SK-N-SH (cell line): Measurements from ENCODE around the gene G6PC2. TPM values are rescaled to one million over a fixed set of nuclear protein-coding genes. Genes with fewer than 3 reads are reported as not detected.
A peak's percentile ranks its signal among the peaks of the same experiment; 100 is the strongest.

ENCODE experiments used
- CTCF ChIA-PET: fragments of 300-600, 350-600 bp; formaldehyde crosslinking; extraction: SDS; loops from one replicate; lab custom pipeline; 2021; lab: Yijun Ruan, JAX
- POLR2A ChIA-PET: fragments of 350-600 bp; sonication (Branson Sonifier 250); formaldehyde crosslinking; extraction: SDS; loops from one replicate; lab custom pipeline; 2020; ENCODE audit warnings: antibody characterized with exemption, inconsistent platforms; lab: Yijun Ruan, JAX
- DNase-seq: peaks from one replicate; pipeline ENCODE4 v3.0.0; 2012
- H2AFZ ChIP-seq: fragments of 200-600 bp; sonication (generic); 2 replicates; pipeline ENCODE4 v1.8.1; 2016; ENCODE audit warnings: antibody characterized with exemption, mild to moderate bottlenecking, low read depth
- H3F3A ChIP-seq: fragments of 200-600 bp; sonication (generic); replicated peaks from 2 replicates; pipeline ENCODE3; 2016; ENCODE audit warnings: antibody characterized with exemption, mild to moderate bottlenecking; ENCODE audit not compliant: insufficient read depth
- H3K27ac ChIP-seq, 2 experiments: fragments of 200-500 bp in 1 of 2; fragments of 200-600 bp in 1 of 2; sonication (Bioruptor generic) in 1 of 2; sonication (generic), shearing (Covaris generic) in 1 of 2; 2 replicates each; pipeline versions ENCODE4 v1.5.1 to v1.6.1; 2014 to 2016; ENCODE audit warnings: low read depth in 2 of 2, inconsistent platforms in 1 of 2, low read length in 1 of 2, mild to moderate bottlenecking in 1 of 2, mixed read lengths in 1 of 2
- H3K27me3 ChIP-seq: fragments of 200-600 bp; sonication (generic), shearing (Covaris generic); 2 replicates; pipeline ENCODE4 v1.6.1; 2016; ENCODE audit warnings: mixed run types; ENCODE audit not compliant: insufficient read depth
- H3K36me3 ChIP-seq, 2 experiments: fragments of 200-500 bp in 1 of 2; fragments of 200-600 bp in 1 of 2; sonication (Bioruptor generic) in 1 of 2; sonication (generic) in 1 of 2; replicated peaks in 1 of 2; 2 replicates each; pipeline versions ENCODE3 to v1.5.1; 2014 to 2016; ENCODE audit warnings: low read length in 1 of 2, mild to moderate bottlenecking in 1 of 2; ENCODE audit not compliant: insufficient read depth in 2 of 2, control insufficient read depth in 1 of 2
- H3K4me1 ChIP-seq, 2 experiments: fragments of 200-500 bp in 1 of 2; fragments of 200-600 bp in 1 of 2; sonication (Bioruptor generic) in 1 of 2; sonication (generic), shearing (Covaris generic) in 1 of 2; 2 replicates each; pipeline versions ENCODE4 v1.5.1 to v1.6.1; 2014 to 2016; ENCODE audit warnings: low read depth in 1 of 2, low read length in 1 of 2, mixed run types in 1 of 2; ENCODE audit not compliant: insufficient read depth in 2 of 2, control insufficient read depth in 1 of 2
- H3K4me2 ChIP-seq: fragments of 200-600 bp; sonication (generic), shearing (Covaris generic); 2 replicates; pipeline ENCODE4 v1.6.1; 2017; ENCODE audit warnings: mixed run types
- H3K4me3 ChIP-seq, 2 experiments: fragments of 200-500 bp in 1 of 2; fragments of 200-600 bp in 1 of 2; sonication (Bioruptor generic) in 1 of 2; sonication (generic), shearing (Covaris generic) in 1 of 2; 2 replicates each; pipeline versions ENCODE4 v1.5.1 to v1.8.1; 2014 to 2016; ENCODE audit warnings: low read depth in 2 of 2, inconsistent platforms in 1 of 2, low read length in 1 of 2, mild to moderate bottlenecking in 1 of 2, mixed read lengths in 1 of 2, moderate library complexity in 1 of 2
- H3K79me2 ChIP-seq: fragments of 200-600 bp; sonication (generic); 2 replicates; pipeline ENCODE4 v1.8.1; 2017; ENCODE audit warnings: mild to moderate bottlenecking; ENCODE audit not compliant: insufficient read depth
- H3K9ac ChIP-seq: fragments of 200-600 bp; sonication (generic); 2 replicates; pipeline ENCODE4 v1.6.1; 2017; ENCODE audit warnings: mixed run types
- H3K9me2 ChIP-seq: fragments of 200-600 bp; sonication (generic); 2 replicates; pipeline ENCODE4 v1.6.1; 2017; ENCODE audit warnings: mixed run types
- H3K9me3 ChIP-seq: fragments of 200-600 bp; sonication (generic); 2 replicates; pipeline ENCODE4 v1.6.1; 2017; ENCODE audit warnings: mixed run types, mild to moderate bottlenecking, moderate library complexity
- H4K20me1 ChIP-seq: fragments of 200-600 bp; sonication (generic); 2 replicates; pipeline ENCODE4 v1.6.1; 2017; ENCODE audit warnings: mild to moderate bottlenecking, mixed run types; ENCODE audit not compliant: insufficient read depth
- CHD2 ChIP-seq: fragments of 150-350 bp; IDR thresholded peaks from 2 replicates; pipeline ENCODE4 v1.6.1; 2018; ENCODE audit warnings: low read length; ENCODE audit not compliant: partially characterized antibody
- EZH2phosphoT487 ChIP-seq: fragments of 200-600 bp; sonication (generic); IDR thresholded peaks from 2 replicates; pipeline ENCODE4 v1.6.1; 2017; ENCODE audit warnings: low read depth, mixed run types, mild to moderate bottlenecking, antibody characterized with exemption, moderate library complexity, borderline replicate concordance
- FOXM1 ChIP-seq: IDR thresholded peaks from 2 replicates; pipeline ENCODE4 v1.4.0; 2012; ENCODE audit warnings: low read depth, mild to moderate bottlenecking
- GATA2 ChIP-seq: sonication (generic); formaldehyde crosslinking; IDR thresholded peaks from 2 replicates; pipeline ENCODE4 v1.5.0; 2020; ENCODE audit warnings: mild to moderate bottlenecking, missing genetic modification reagents
- PBX3 ChIP-seq: IDR thresholded peaks from 2 replicates; pipeline ENCODE4; 2012
- POLR2AphosphoS5 ChIP-seq: IDR thresholded peaks from 2 replicates; pipeline ENCODE4 v1.6.1; 2012; ENCODE audit warnings: low read depth, low read length
- USF1 ChIP-seq: IDR thresholded peaks from 2 replicates; pipeline ENCODE4 v1.4.0; 2012; ENCODE audit warnings: low read depth, borderline replicate concordance
- USF2 ChIP-seq: fragments of 150-350 bp; IDR thresholded peaks from 2 replicates; pipeline ENCODE4 v1.6.1; 2017; ENCODE audit warnings: antibody characterized with exemption, low read length, low read depth, borderline replicate concordance
- YY1 ChIP-seq: IDR thresholded peaks from 2 replicates; pipeline ENCODE4 v1.4.0; 2012; ENCODE audit warnings: low read depth, mild to moderate bottlenecking
- ZBTB33 ChIP-seq: IDR thresholded peaks from 2 replicates; pipeline ENCODE4 v1.4.0; 2012; ENCODE audit warnings: low read depth, borderline replicate concordance
- WGBS: methylation state at CpG from one replicate; pipeline ENCODE4 v1.1.6; 2017; ENCODE audit warnings: low lambda C conversion rate; 5-methylcytosine and 5-hydroxymethylcytosine counted together
- polyA plus RNA-seq, 3 experiments: library from polyadenylated mRNA; depleted of rRNA; stranded (reverse); fragments of >200 nt; gene quantifications; 2 replicates each; pipeline ENCODE4 v1.2.3, GENCODE V29; 2012

Gene G6PC2
- polyA plus RNA-seq, 1 of the 3 experiments (the other 2 are of a cell fraction) = not detected

GRCh38 chr2:168910330-168910729 is 9.2 kb downstream of the G6PC2 start:
- no peak overlapping the region for H3K4me3 ChIP-seq
- DNase-seq = no peak
- H4K20me1 ChIP-seq = no peaks in the 10 kb centered on the region
- no peak overlapping the region for H3K27ac ChIP-seq
- TF ChIP-seq POLR2AphosphoS5 (no peak), EZH2phosphoT487 (no peak), ZBTB33 (no peak)
- peaks cover 0 to 4% of the 10 kb centered on the region in 2 experiments; a peak in 2 of 4 replicates for H3K4me1 ChIP-seq
- 62% methylated on average over 5 of the region's 5 CpGs for WGBS
- H3F3A ChIP-seq = no peaks in the 10 kb centered on the region
- H2AFZ ChIP-seq = no peak overlapping the region
- H3K9me2 ChIP-seq = no peaks in the 10 kb centered on the region
- H3K9ac ChIP-seq = no peak overlapping the region
- H3K79me2 ChIP-seq = no peaks in the 10 kb centered on the region
- ChIA-PET CTCF (interaction anchor here (0.7 to 1.0 kb wide), 2 partner anchors 459 to 593 kb away, joined by 3 read pairs; no protein-coding TSS in a partner anchor), POLR2A (no interaction called here)
- peaks cover 6% of the 10 kb centered on the region; the same call in 1 of the 2 replicates for H3K27me3 ChIP-seq
- no peak overlapping the region for H3K4me2 ChIP-seq
- H3K9me3 ChIP-seq = no peaks in the 10 kb centered on the region
- H3K36me3 ChIP-seq = no peaks in the 10 kb centered on the region

- WGBS = 68% methylated on average over 6 of the region's 6 CpGs
- H3K9me3 ChIP-seq = no peaks in the 10 kb centered on the region
- peak overlapping the region; percentile 41 to 69 for H3K4me3 ChIP-seq
- H3K9me2 ChIP-seq = no peaks in the 10 kb centered on the region
- peaks cover 6% of the 10 kb centered on the region for H3K27me3 ChIP-seq
- ChIA-PET POLR2A (interaction anchor here (0.7 kb wide), 1 partner anchor 513 kb away, joined by 3 read pairs; no protein-coding TSS in a partner anchor), CTCF (interaction anchor here (1.4 to 1.6 kb wide), 3 partner anchors 9 to 566 kb away, joined by 4 to 10 read pairs (median 5); no protein-coding TSS in a partner anchor)
- DNase-seq = peak; percentile 30
- H2AFZ ChIP-seq = peak overlapping the region; percentile 89; the same call in 1 of the 2 replicates
- no peak overlapping the region; a peak in 1 of 4 replicates for H3K27ac ChIP-seq
- H3F3A ChIP-seq = no peaks in the 10 kb centered on the region
- H3K4me2 ChIP-seq = peak overlapping the region; percentile 93
- no peak overlapping the region for H3K9ac ChIP-seq
- peaks cover 0 to 4% of the 10 kb centered on the region in 2 experiments; a peak in 2 of 4 replicates for H3K4me1 ChIP-seq
- H3K79me2 ChIP-seq = no peaks in the 10 kb centered on the region
- H4K20me1 ChIP-seq = no peaks in the 10 kb centered on the region
- TF ChIP-seq FOXM1 (no peak), USF2 (no peak), PBX3 (no peak), YY1 (no peak), GATA2 (no peak), CHD2 (no peak), USF1 (no peak), ZBTB33 (no peak)
- H3K36me3 ChIP-seq = no peaks in the 10 kb centered on the region
These were observed 11.4 kb downstream of the G6PC2 start for GRCh38 chr2:168912466-168912865.
